UCSD-AML1 (cell line): Measurements from ENCODE around the gene LHX6.

ENCODE experiments used
- DNase-seq: peaks from one replicate; lab custom pipeline; 2025; ENCODE audit not compliant: unreplicated experiment; lab: John Stamatoyannopoulos, UW

LHX6 gene

GRCh38 chr9:122236681-122237080 lies 7.9 kb upstream of the LHX6 start:
- no peak for DNase-seq

- no peak for DNase-seq
Measured at GRCh38 chr9:122234022-122234748, 5.4 kb upstream of the LHX6 start.

- no peak for DNase-seq
Measured at GRCh38 chr9:122232796-122233306, 4.1 kb upstream of the LHX6 start.

GRCh38 chr9:122229485-122229837 lies 704 bp upstream of the LHX6 start:
- DNase-seq, result no peak

GRCh38 chr9:122228191-122228567 lies 578 bp downstream of the LHX6 start:
- no peak for DNase-seq

- DNase-seq, result no peak
Measured at GRCh38 chr9:122227575-122227900, 1.2 kb downstream of the LHX6 start.

GRCh38 chr9:122226758-122227574 lies 1.8 kb downstream of the LHX6 start:
- no peak for DNase-seq

GRCh38 chr9:122226142-122226757 lies 2.5 kb downstream of the LHX6 start:
- no peak for DNase-seq

GRCh38 chr9:122225312-122226141 lies 3.2 kb downstream of the LHX6 start:
- DNase-seq, result no peak

- DNase-seq, result no peak
Measured at GRCh38 chr9:122223435-122223834, 5.3 kb downstream of the LHX6 start.

- DNase-seq, result peak; percentile 38
Measured at GRCh38 chr9:122222791-122223190, 6.0 kb downstream of the LHX6 start.

- no peak for DNase-seq
Measured at GRCh38 chr9:122221183-122221811, 7.5 kb downstream of the LHX6 start.

GRCh38 chr9:122220673-122221182 lies 8.0 kb downstream of the LHX6 start:
- DNase-seq, result no peak

- no peak for DNase-seq
Measured at GRCh38 chr9:122219856-122220672, 8.7 kb downstream of the LHX6 start.

GRCh38 chr9:122218935-122219855 lies 9.6 kb downstream of the LHX6 start:
- DNase-seq, result peak; percentile 90

- peak; percentile 63 for DNase-seq
Measured at GRCh38 chr9:122218071-122218934, 10.5 kb downstream of the LHX6 start.

- DNase-seq, result no peak
Measured at GRCh38 chr9:122217640-122218039, 11.1 kb downstream of the LHX6 start.
